GM12878 (cell line): ENCODE results near the gene SRC. TPM values are rescaled to one million over a fixed set of nuclear protein-coding genes. Genes with fewer than 3 reads are reported as not detected.

Source experiments
- ATF7 ChIP-seq: fragments of 450-650 bp; IDR thresholded peaks from 2 replicates; pipeline ENCODE4 v1.6.1; 2016; ENCODE audit warnings: low read depth, mild to moderate bottlenecking
- BCL3 ChIP-seq: IDR thresholded peaks from 2 replicates; pipeline ENCODE4 v1.6.1; 2011; ENCODE audit warnings: borderline replicate concordance, low read depth, mild to moderate bottlenecking, moderate library complexity, low read length; ENCODE audit not compliant: insufficient read depth, poor library complexity, severe bottlenecking
- BHLHE40 ChIP-seq, 2 experiments: fragments of 450-650 bp in 1 of 2; IDR thresholded peaks; 2 replicates each; pipeline ENCODE4 v1.6.1; 2011 to 2017; ENCODE audit warnings: low read depth in 2 of 2, borderline replicate concordance in 1 of 2, improper control_type of control experiment in 1 of 2, low read length in 1 of 2, mild to moderate bottlenecking in 1 of 2
- CHD1 ChIP-seq: IDR thresholded peaks from 2 replicates; pipeline ENCODE4 v1.6.1; 2012; ENCODE audit warnings: low read depth, low read length, improper control_type of control experiment
- CHD4 ChIP-seq: fragments of 200-600 bp; sonication (generic); IDR thresholded peaks from 2 replicates; pipeline ENCODE4 v1.6.1; 2016; ENCODE audit warnings: mild to moderate bottlenecking
- CREB1 ChIP-seq: IDR thresholded peaks from 2 replicates; pipeline ENCODE4 v1.6.1; 2012; ENCODE audit warnings: low read depth, mild to moderate bottlenecking, inconsistent platforms
- EGR1 ChIP-seq, 2 experiments: IDR thresholded peaks; 1 replicate in 1 of 2; 2 replicates in 1 of 2; pipeline ENCODE4 v1.6.1; 2011 to 2012; ENCODE audit warnings: low read depth in 2 of 2, low read length in 2 of 2, borderline replicate concordance in 1 of 2, mild to moderate bottlenecking in 1 of 2, moderate library complexity in 1 of 2
- EP300 ChIP-seq, 2 experiments: fragments of 150-350 bp in 1 of 2; IDR thresholded peaks; 2 replicates each; pipeline ENCODE4 v1.6.1; 2011 to 2012; ENCODE audit warnings: low read depth in 2 of 2, low read length in 2 of 2, borderline replicate concordance in 1 of 2, improper control_type of control experiment in 1 of 2, inconsistent platforms in 1 of 2; ENCODE audit not compliant: control insufficient read depth in 1 of 2
- JUNB ChIP-seq: IDR thresholded peaks from 2 replicates; pipeline ENCODE4 v1.6.1; 2016; ENCODE audit warnings: antibody characterized with exemption, mild to moderate bottlenecking
- MEF2B ChIP-seq: fragments of 450-650 bp; IDR thresholded peaks from 2 replicates; pipeline ENCODE4 v1.6.1; 2018; ENCODE audit warnings: mild to moderate bottlenecking, moderate library complexity; ENCODE audit not compliant: partially characterized antibody, poor library complexity, severe bottlenecking
- MTA2 ChIP-seq: fragments of 450-650 bp; IDR thresholded peaks from 2 replicates; pipeline ENCODE4 v1.6.1; 2016; ENCODE audit warnings: low read depth, mild to moderate bottlenecking, moderate library complexity
- NFIC ChIP-seq: IDR thresholded peaks from 2 replicates; pipeline ENCODE4 v1.6.1; 2012; ENCODE audit warnings: low read depth, mild to moderate bottlenecking, inconsistent platforms, low read length, moderate library complexity
- NFYA ChIP-seq: IDR thresholded peaks from 2 replicates; pipeline ENCODE4 v1.6.1; 2011; ENCODE audit warnings: low read depth, mild to moderate bottlenecking, low read length, improper control_type of control experiment, borderline replicate concordance
- NR2F1 ChIP-seq: fragments of 450-650 bp; conservative IDR thresholded peaks from 2 replicates; pipeline ENCODE4 v1.6.1; 2017; ENCODE audit warnings: mild to moderate bottlenecking
- PAX5 ChIP-seq: IDR thresholded peaks from 2 replicates; pipeline ENCODE4 v1.6.1; 2011; ENCODE audit warnings: low read depth, low read length, borderline replicate concordance
- POU2F2 ChIP-seq: IDR thresholded peaks from 3 replicates; pipeline ENCODE4 v1.6.1; 2011; ENCODE audit warnings: low read depth, mild to moderate bottlenecking, low read length, borderline replicate concordance
- RELB ChIP-seq: fragments of 450-650 bp; IDR thresholded peaks from 2 replicates; pipeline ENCODE4 v1.6.1; 2017; ENCODE audit warnings: low read depth, mild to moderate bottlenecking, moderate library complexity
- SIX5 ChIP-seq: IDR thresholded peaks from 2 replicates; pipeline ENCODE4 v1.6.1; 2011; ENCODE audit warnings: mild to moderate bottlenecking, low read depth, low read length, moderate library complexity; ENCODE audit not compliant: severe bottlenecking
- SMAD5 ChIP-seq: IDR thresholded peaks from 2 replicates; pipeline ENCODE4 v1.6.1; 2016; ENCODE audit warnings: antibody characterized with exemption, low read depth
- ZNF217 ChIP-seq: fragments of 450-650 bp; IDR thresholded peaks from 2 replicates; pipeline ENCODE4 v1.6.1; 2017; ENCODE audit warnings: antibody characterized with exemption, mild to moderate bottlenecking
- polyA plus RNA-seq, 11 experiments: library from polyadenylated mRNA; depleted of rRNA in 4 of 11; unstranded in 6 of 11; stranded (reverse) in 5 of 11; fragments of >200 nt; fragmentation: Nextera tagmentation in 4 of 11; fragmentation: Illumina TruSeq in 1 of 11; extraction: Ambion mirVana in 4 of 11; extraction: Trizol in 1 of 11; gene quantifications; 1 replicate in 1 of 11; 2 replicates in 10 of 11; pipeline versions ENCODE4 v1.2.1 to v1.2.3, GENCODE V29; 2011 to 2016; ENCODE audit warnings: inconsistent platforms in 2 of 11, missing spikeins in 2 of 11, low read depth in 1 of 11
- total RNA-seq, 4 experiments: library from RNA; depleted of rRNA in 3 of 4; stranded (reverse); fragments of >200 nt in 3 of 4; fragmentation: Illumina TruSeq in 1 of 4; extraction: Trizol in 1 of 4; gene quantifications; 2 replicates each; pipeline versions ENCODE4 v1.2.1 to v1.2.3, GENCODE V29; 2013 to 2021
- TF ChIP-seq, protein P1 (sequence below): fragments of 450-650 bp; IDR thresholded peaks from 2 replicates; pipeline ENCODE4 v1.6.1; 2017; ENCODE audit warnings: mild to moderate bottlenecking, low read depth, inconsistent platforms; ENCODE audit not compliant: poor library complexity, severe bottlenecking

Gene SRC
- total and polyA plus RNA-seq, 10 of the 15 experiments (the other 5 are each of a cell fraction or from before 2014, with no cell fraction given): 0.60 to 71.3 (median 27.2) TPM

GRCh38 chr20:37365760-37366638 lies 20.1 kb downstream of the SRC start (continued):
- TF ChIP-seq BCL3 (peak; percentile 47), NFYA (no peak), CREB1 (peak; percentile 81), POU2F2 (peak; percentile 69; the same call in 2 of the 3 replicates), JUNB (peak; percentile 69), MEF2B (peak; percentile 88), CHD4 (no peak), ZNF217 (peak; percentile 81), PAX5 (peak; percentile 77; the same call in 1 of the 2 replicates), MTA2 (peak; percentile 87), NFIC (peak; percentile 98), RELB (peak; percentile 92), SMAD5 (no peak), ATF7 (peak; percentile 63), EP300 (IDR thresholded peaks at IDR 0.05; ENCODE audit: borderline replicate concordance in 1 of 2, control insufficient read depth in 1 of 2, low read depth in 2 of 2, low read length in 2 of 2) (peak; percentile 77 to 79; a peak in 3 of 4 replicates), EGR1 (IDR thresholded peaks at IDR 0.05; ENCODE audit: borderline replicate concordance in 1 of 2, low read depth in 2 of 2, low read length in 2 of 2) (no peak), CHD1 (no peak), BHLHE40 (IDR thresholded peaks at IDR 0.05; ENCODE audit: borderline replicate concordance in 1 of 2, low read depth in 2 of 2, low read length in 1 of 2) (peak; percentile 20 to 75; a peak in 2 of 4 replicates), SIX5 (no peak), NR2F1 (0 out of 2 replicates have a peak, but pooled peaks have one; percentile 26)
- TF ChIP-seq, protein P1, sequence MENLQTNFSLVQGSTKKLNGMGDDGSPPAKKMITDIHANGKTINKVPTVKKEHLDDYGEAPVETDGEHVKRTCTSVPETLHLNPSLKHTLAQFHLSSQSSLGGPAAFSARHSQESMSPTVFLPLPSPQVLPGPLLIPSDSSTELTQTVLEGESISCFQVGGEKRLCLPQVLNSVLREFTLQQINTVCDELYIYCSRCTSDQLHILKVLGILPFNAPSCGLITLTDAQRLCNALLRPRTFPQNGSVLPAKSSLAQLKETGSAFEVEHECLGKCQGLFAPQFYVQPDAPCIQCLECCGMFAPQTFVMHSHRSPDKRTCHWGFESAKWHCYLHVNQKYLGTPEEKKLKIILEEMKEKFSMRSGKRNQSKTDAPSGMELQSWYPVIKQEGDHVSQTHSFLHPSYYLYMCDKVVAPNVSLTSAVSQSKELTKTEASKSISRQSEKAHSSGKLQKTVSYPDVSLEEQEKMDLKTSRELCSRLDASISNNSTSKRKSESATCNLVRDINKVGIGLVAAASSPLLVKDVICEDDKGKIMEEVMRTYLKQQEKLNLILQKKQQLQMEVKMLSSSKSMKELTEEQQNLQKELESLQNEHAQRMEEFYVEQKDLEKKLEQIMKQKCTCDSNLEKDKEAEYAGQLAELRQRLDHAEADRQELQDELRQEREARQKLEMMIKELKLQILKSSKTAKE: peak; percentile 73
- TF ChIP-seq, all 136 proteins: peak for 42
